GM19455 (cell line): ENCODE results near the gene DHX15.
A peak's percentile ranks its signal among the peaks of the same experiment; 100 is the strongest.

Experiments
- ATAC-seq: cut with Tn5 transposase; IDR thresholded peaks from one replicate; pipeline ENCODE4 v1.9.1; 2021; ENCODE audit not compliant: unreplicated experiment

DHX15 gene

GRCh38 chr4:24583451-24584210 lies 723 bp downstream of the DHX15 start:
- ATAC-seq = peak; percentile 35

- no peak for ATAC-seq
Measured at GRCh38 chr4:24582235-24582832, 2.0 kb downstream of the DHX15 start.

DNA sequence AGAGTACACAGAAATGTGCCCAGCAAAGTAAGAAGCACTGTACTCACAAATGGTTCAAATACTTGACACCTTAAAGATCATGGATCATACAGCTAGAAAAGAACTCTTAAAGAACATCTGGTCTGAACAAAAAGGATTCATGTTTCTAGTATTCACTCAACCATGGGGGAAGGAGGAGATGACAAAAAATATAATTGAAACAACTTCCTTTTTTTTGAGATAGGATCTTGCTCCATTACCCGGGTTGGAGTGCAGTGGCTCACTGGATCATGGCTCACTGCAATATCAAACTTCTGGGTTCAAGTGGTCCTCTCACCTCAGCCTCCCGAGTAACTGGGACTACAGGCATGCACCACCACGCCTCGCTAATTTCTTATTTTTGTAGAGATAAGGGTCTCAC lies 6.0 kb downstream of the DHX15 start:
- no peak for ATAC-seq

DNA sequence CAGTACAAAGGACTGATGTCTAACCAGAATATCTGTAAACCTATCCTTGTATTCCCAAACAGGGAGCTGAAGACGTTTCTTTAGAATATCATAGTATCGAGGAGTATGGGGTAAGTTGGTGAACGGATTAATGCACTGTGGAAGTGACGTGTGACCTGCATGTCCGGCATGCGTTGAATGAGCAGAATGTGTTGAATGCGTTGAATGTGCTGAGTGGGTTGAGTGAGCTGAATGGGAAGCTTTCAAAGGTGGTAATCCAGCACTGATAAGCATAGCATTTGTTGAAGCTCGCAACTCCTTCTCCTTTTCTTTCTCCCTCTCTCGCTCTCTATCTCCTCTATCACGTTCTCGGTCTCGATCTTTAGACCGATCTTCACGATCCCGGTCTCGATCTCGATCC lies 8.1 kb downstream of the DHX15 start:
- ATAC-seq = no peak

- ATAC-seq = no peak
Measured at GRCh38 chr4:24574236-24574635, 10.1 kb downstream of the DHX15 start.

- no peak for ATAC-seq
Measured at GRCh38 chr4:24573582-24573981, 10.8 kb downstream of the DHX15 start.

DNA sequence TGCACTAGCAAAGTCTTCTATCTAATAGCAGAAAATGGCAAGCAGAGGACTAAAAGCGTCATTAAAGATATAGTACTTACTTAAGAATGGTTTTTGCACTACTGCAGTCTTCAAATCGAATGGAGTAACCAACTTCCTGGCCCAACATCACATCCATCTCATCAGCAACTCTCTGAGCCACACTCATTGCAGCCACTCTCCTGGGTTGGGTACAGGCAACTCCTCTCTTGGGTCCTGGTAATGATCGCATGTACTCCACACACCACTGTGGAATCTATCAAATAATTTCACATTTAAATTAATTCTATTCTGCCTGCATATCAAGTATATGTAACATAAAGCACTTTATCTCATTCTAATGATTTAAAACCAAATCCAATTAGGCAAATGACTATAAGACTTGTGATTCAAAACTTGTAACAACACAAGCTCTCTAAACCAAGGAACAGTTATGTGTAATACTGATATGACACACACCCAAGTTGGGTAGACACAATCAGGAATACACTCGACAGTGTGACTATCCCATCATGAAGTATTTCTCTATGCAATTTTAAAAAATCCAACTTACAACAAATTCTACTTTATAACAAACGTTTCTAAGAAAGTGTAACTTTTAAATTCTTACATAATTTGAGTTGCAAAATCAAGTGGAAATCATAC lies 13.6 kb downstream of the DHX15 start:
- ATAC-seq = no peak

- ATAC-seq = peak; percentile 53
Measured at GRCh38 chr4:24570172-24570571, 14.2 kb downstream of the DHX15 start.

DNA sequence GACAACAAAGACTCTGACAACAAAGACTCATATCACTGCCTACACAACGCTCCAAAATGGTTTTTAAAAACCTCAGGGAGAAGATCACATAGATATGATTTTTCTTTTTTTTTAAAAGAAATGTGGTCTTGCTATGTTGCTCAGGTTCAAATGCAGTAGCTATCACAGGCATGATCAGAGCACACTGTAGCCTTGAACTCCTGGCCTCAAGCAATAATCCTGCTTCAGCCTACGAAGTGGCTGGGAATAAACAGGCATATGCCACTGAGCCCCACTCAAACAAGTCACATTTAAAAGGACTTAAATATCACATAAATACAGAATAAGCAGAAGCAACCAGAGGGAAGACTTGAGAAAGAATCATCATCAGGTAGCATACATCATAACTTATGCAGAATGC lies 14.7 kb downstream of the DHX15 start:
- no peak for ATAC-seq

- no peak for ATAC-seq
Measured at GRCh38 chr4:24568425-24568824, 15.9 kb downstream of the DHX15 start.

DNA sequence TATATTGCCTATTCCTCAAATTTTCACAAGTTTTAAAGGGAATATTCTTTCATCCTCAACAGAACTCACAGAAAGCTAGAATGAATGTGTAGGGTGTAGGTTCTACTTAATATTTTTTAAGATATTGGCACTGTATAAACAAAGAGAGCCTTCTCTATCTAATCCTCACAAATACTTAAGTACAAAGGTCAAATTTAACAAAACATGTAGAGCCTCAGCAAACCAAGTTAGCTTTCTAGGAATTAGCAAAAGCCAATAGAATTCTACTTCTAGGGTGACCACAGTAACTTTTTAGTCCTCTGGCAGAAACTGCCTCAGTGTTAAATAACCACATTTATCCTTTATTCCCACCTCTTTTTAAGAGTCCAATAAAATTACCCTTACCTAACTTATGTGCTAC lies 19.3 kb downstream of the DHX15 start:
- ATAC-seq = no peak

GRCh38 chr4:24564488-24564887 lies 19.9 kb downstream of the DHX15 start:
- ATAC-seq = no peak

DNA sequence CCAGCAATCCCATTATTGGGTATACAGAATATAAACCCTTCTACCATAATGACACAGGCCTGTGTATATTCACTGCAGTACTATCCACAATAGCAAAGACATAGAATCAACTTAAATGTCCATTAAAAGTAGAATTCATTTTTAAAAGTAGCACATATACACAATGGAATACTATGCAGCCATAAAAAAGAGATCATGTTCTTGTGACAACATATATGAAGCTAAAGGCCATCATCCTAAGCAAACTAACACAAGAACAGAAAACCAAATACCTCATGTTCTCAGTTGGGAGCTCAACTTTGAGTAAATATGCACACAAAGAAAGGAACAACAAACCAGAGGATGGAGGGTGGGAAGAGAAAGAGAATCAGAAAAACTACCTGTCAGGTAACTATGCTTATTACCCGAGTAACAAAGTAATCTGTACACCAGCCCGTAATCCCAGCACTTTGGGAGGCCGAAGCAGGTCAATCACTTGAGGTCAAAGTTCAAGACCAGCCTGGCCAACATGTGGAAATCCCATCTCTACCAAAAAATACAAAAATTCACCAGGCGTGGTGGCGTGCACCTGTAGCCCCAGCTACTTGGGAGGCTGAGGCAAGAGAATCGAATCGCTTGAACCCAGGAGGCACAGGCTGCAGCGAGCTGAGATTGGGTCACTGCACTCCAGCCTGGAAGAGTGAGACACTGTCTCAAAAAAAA lies 22.8 kb downstream of the DHX15 start:
- ATAC-seq = no peak

- ATAC-seq = no peak
Measured at GRCh38 chr4:24560868-24561368, 23.4 kb downstream of the DHX15 start.

DNA sequence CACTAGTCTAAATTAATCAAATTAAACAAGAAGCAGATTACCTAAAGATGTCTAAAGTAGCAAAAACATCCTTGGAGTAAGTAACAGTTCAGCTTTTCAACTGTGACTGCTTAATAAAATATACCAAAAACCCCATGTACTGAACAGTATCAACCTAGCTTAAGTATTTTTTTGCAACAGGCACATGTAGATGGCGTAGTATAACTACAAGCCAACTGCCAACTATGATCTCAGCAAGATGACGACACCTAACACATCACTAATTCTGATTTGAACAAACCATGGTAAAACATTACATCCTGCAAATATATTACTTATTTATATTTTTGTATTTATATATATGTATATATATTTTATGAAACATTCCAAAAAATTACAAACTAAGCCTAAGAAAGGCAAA lies 24.5 kb downstream of the DHX15 start:
- no peak for ATAC-seq

- ATAC-seq = no peak
Measured at GRCh38 chr4:24559032-24559821, 25.1 kb downstream of the DHX15 start.

DNA sequence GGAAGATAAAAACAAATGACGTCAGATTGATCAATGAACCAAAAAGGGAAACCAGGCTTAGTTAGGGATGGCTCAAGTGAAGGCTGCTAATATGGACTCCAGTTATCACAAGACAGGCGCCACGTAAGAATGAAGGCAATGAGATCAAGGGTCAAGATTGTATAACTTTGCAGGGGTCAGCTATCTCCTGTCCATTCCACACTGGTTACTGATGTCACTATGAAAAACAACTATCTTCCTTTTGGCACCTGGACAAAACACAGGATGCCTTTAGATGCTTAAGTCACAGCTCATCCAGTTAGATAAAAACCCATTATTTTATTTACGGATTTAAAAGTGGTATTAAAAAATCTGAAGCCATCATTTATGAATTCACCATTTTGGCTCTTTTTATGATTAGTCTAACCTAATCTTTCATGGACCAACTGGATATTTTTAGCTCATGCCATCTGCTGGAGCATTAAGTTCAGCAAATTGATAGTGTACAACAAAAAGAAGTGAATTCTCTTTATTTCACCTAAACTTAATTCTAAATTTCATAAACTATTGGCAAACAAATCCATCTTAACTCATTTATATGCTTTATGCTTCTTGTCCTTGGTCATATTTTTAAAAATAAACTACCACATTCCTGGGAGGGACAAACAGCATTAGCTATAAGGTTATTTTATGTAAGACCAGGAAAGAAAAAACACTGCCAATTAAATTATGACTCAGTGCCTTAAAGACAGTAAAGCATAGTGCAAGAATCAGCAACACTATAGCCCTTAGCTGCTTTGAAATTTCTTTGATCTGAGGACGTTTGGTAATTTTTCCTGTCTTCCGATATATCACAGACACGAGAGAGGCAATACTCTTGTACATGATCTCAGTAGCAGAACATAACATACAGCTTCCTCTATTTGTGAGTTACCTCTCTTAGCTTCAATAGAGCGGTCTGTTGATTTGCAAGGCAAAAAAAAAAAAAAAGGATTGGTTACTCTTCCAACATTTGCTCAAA lies 27.0 kb downstream of the DHX15 start:
- ATAC-seq = no peak

DNA sequence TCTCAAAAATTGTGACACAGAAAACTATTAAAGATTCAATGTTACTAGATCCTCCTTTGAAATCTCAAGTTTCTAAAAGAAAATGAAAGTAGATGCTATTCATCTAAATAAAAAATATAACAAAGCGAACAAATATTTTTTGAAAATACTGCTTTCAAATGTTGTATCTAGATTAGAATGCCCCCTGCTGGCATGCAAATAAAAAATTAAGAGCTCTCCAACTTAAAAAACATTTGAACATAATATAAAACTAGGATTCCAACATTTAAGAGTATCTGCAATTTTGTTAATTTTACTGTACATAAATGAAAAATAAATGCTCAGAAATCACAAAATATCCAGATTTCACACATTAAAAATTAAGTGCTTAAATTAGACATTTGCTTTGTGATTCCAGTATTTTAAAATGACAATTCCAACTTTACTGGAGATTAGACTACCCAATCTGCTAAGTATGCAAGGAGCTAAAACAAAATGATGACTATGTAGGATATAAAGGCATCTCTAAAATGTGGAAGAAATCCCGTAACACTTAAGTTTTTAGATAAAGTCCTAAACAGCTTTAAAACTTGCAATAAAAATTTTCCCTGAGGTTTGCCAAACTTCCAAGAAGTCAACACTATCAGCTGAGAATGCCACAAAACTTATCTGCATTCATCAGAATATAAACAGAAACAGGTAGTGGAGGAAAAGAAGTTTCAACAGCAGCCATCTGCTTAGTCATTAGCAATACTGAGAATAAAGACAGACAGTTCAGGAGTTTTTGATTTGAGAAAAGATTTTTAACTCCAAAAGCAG lies 32.7 kb downstream of the DHX15 start:
- no peak for ATAC-seq
